Measurements from ENCODE around the gene MAPK8IP2. TPM values are rescaled to one million over a fixed set of nuclear protein-coding genes. Genes with fewer than 3 reads are reported as not detected.

The MAPK8IP2 gene
- total RNA-seq, 1 donor from 2014 or later, result 1.7 TPM

GRCh38 chr22:50608996-50609395 lies 8.4 kb downstream of the MAPK8IP2 start:
- H3K36me3 ChIP-seq, result no peaks in the 10 kb centered on the region

DNA sequence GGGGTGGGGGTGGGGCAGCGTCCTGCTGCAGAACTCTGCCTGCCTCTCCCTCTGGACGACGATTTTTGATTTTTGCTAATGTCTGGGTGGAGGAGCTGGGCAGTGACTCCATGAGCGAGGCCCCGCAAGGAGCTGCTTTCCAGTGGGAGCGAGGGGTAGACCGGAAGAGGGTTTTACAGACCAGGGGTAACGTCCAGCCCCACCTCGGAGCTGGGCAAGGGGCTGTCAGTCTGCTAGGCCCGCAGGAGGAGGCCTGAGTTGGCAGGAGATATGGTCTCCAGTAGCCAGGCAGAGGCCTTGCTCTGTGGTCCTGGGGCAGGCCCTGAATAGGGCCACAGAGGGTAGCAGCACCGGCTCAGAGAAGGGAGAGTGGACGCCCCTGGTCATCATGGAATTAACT lies 9.0 kb downstream of the MAPK8IP2 start:
- ATAC-seq, result no peak
- Histone ChIP-seq H3K4me1 (peaks cover 8% of the 10 kb centered on the region), H3K4me3 (no peak overlapping the region), H3K27ac (no peak overlapping the region), H3K36me3 (no peaks in the 10 kb centered on the region), H3K27me3 (ENCODE audit: low read depth) (peaks cover 16% of the 10 kb centered on the region), H3K9me3 (no peaks in the 10 kb centered on the region)
- intact Hi-C loops (cut with DNase I), result no loop called here
- DNase-seq, result no peak
- no peak for TF ChIP-seq CTCF (IDR thresholded peaks at IDR 0.05)

More at GRCh38 chr22:50608996-50609395, 8.4 kb downstream of the MAPK8IP2 start:
- H3K4me1 ChIP-seq, result peaks cover 8% of the 10 kb centered on the region
- no peak for TF ChIP-seq CTCF (IDR thresholded peaks at IDR 0.05)
- H3K9me3 ChIP-seq, result no peaks in the 10 kb centered on the region
- H3K27me3 ChIP-seq (ENCODE audit: low read depth), result peaks cover 19% of the 10 kb centered on the region
- no peak for DNase-seq
- no peak for ATAC-seq
- no peak overlapping the region for H3K27ac ChIP-seq
- H3K4me3 ChIP-seq, result no peak overlapping the region
- intact Hi-C loops (cut with DNase I), result no loop called here

- H3K27ac ChIP-seq, result no peak overlapping the region
- no peak for TF ChIP-seq CTCF (IDR thresholded peaks at IDR 0.05)
- no peaks in the 10 kb centered on the region for H3K9me3 ChIP-seq
- no peak overlapping the region for H3K4me3 ChIP-seq
- intact Hi-C loops (cut with DNase I), result no loop called here
- ATAC-seq (no peak), DNase-seq (no peak)
- H3K4me1 ChIP-seq, result peaks cover 8% of the 10 kb centered on the region
- peaks cover 11% of the 10 kb centered on the region for H3K27me3 ChIP-seq (ENCODE audit: low read depth)
- H3K36me3 ChIP-seq, result no peaks in the 10 kb centered on the region
Measured at GRCh38 chr22:50610041-50610451, 9.5 kb downstream of the MAPK8IP2 start.

GRCh38 chr22:50610581-50610980 lies 10.0 kb downstream of the MAPK8IP2 start:
- ATAC-seq (no peak), DNase-seq (no peak)
- peaks cover 6% of the 10 kb centered on the region for H3K27me3 ChIP-seq (ENCODE audit: low read depth)
- H3K4me3 ChIP-seq, result no peak overlapping the region
- H3K27ac ChIP-seq, result no peak overlapping the region
- TF ChIP-seq CTCF (IDR thresholded peaks at IDR 0.05), result no peak
- H3K9me3 ChIP-seq, result no peaks in the 10 kb centered on the region
- H3K4me1 ChIP-seq, result peaks cover 8% of the 10 kb centered on the region
- no peaks in the 10 kb centered on the region for H3K36me3 ChIP-seq
- intact Hi-C loops (cut with DNase I), result no loop called here

GRCh38 chr22:50611341-50612060 lies 10.9 kb downstream of the MAPK8IP2 start:
- Histone ChIP-seq H3K4me1 (peaks cover 8% of the 10 kb centered on the region), H3K9me3 (no peaks in the 10 kb centered on the region), H3K4me3 (no peak overlapping the region), H3K36me3 (no peaks in the 10 kb centered on the region), H3K27me3 (ENCODE audit: low read depth) (no peaks in the 10 kb centered on the region), H3K27ac (no peak overlapping the region)
- no peak for TF ChIP-seq CTCF (IDR thresholded peaks at IDR 0.05)
- intact Hi-C loops (cut with DNase I), result no loop called here
- ATAC-seq (no peak), DNase-seq (no peak)
